CD14-positive monocyte (primary cell): ENCODE results near the gene CCBE1. TPM values are rescaled to one million over a fixed set of nuclear protein-coding genes. Genes with fewer than 3 reads are reported as not detected.
"Not testable (repeated sequence)": the region's sequence is repeated elsewhere in the genome, so short reads cannot be mapped to it uniquely, and the experiment has no call there.

Experiments used
- DNase-seq, 3 donors: peaks; one replicate each; pipeline ENCODE4 v3.0.0-alpha.2; 2011 to 2022
- H2AFZ ChIP-seq: 2 replicates; pipeline ENCODE4 v1.6.0; 2012; ENCODE audit warnings: mild to moderate bottlenecking, low read depth, low read length, inconsistent platforms; ENCODE audit not compliant: insufficient read depth, poor library complexity, severe bottlenecking
- H3K27ac ChIP-seq, 2 donors: 1 replicate in 1 of 2; 2 replicates in 1 of 2; pipeline ENCODE4 v1.5.1; 2012 to 2013; ENCODE audit warnings: low read length in 2 of 2, control low read depth in 1 of 2, inconsistent platforms in 1 of 2, low read depth in 1 of 2, mild to moderate bottlenecking in 1 of 2
- H3K27me3 ChIP-seq, 2 donors: one replicate each; pipeline versions ENCODE4 v1.6.0 to v1.6.1; 2011 to 2013; ENCODE audit warnings: low read length in 2 of 2; ENCODE audit not compliant: control insufficient read depth in 2 of 2, insufficient read depth in 2 of 2
- H3K36me3 ChIP-seq, 2 donors: replicated peaks in 1 of 2; 1 replicate in 1 of 2; 2 replicates in 1 of 2; pipeline versions ENCODE4 v1.5.1 to v1.6.1; 2012 to 2013; ENCODE audit warnings: low read length in 2 of 2, control low read depth in 1 of 2, inconsistent platforms in 1 of 2, mild to moderate bottlenecking in 1 of 2; ENCODE audit not compliant: insufficient read depth in 2 of 2, control insufficient read depth in 1 of 2
- H3K4me1 ChIP-seq, 2 donors: 1 replicate in 1 of 2; 2 replicates in 1 of 2; pipeline versions ENCODE4 v1.5.1 to v1.6.1; 2012 to 2013; ENCODE audit warnings: low read length in 2 of 2, control low read depth in 1 of 2, inconsistent platforms in 1 of 2, mild to moderate bottlenecking in 1 of 2, moderate library complexity in 1 of 2; ENCODE audit not compliant: insufficient read depth in 2 of 2, control insufficient read depth in 1 of 2
- H3K4me2 ChIP-seq: replicated peaks from 2 replicates; pipeline ENCODE3; 2012; ENCODE audit warnings: low read length, moderate library complexity, mild to moderate bottlenecking; ENCODE audit not compliant: poor library complexity, severe bottlenecking; ENCODE audit errors: extremely low read depth
- H3K4me3 ChIP-seq, 3 experiments: fragments of 200-600 bp in 1 of 3; sonication (generic) in 1 of 3; replicated peaks in 1 of 3; 1 replicate in 2 of 3; 2 replicates in 1 of 3; pipeline ENCODE4 v1.5.1; 2011 to 2013; ENCODE audit warnings: low read length in 3 of 3, mild to moderate bottlenecking in 3 of 3, control low read depth in 2 of 3, low read depth in 2 of 3, inconsistent platforms in 1 of 3, moderate library complexity in 1 of 3
- H3K79me2 ChIP-seq: 2 replicates; pipeline ENCODE4 v1.6.0; 2012; ENCODE audit warnings: mild to moderate bottlenecking, control low read depth, inconsistent platforms, low read length, moderate library complexity; ENCODE audit not compliant: insufficient read depth
- H3K9ac ChIP-seq: 2 replicates; pipeline ENCODE4 v1.6.0; 2017; ENCODE audit warnings: low read length, mild to moderate bottlenecking; ENCODE audit not compliant: insufficient read depth, poor library complexity, severe bottlenecking
- H3K9me3 ChIP-seq, 2 donors: replicated peaks in 1 of 2; 1 replicate in 1 of 2; 2 replicates in 1 of 2; pipeline versions ENCODE4 v1.5.1 to v1.6.1; 2012 to 2013; ENCODE audit warnings: low read length in 2 of 2, control low read depth in 1 of 2; ENCODE audit not compliant: control insufficient read depth in 1 of 2, insufficient read depth in 1 of 2
- H4K20me1 ChIP-seq: 2 replicates; pipeline ENCODE4 v1.6.0; 2012; ENCODE audit warnings: mild to moderate bottlenecking, low read length, control low read depth, moderate library complexity; ENCODE audit not compliant: insufficient read depth
- H3K27ac Mint-ChIP-seq, 7 donors: one replicate each; pipeline ENCODE4 v1.8.0; 2020; ENCODE audit warnings: mild to moderate bottlenecking in 7 of 7, mixed read lengths in 7 of 7, moderate library complexity in 6 of 7, inconsistent platforms in 2 of 7
- H3K27me3 Mint-ChIP-seq, 3 donors: one replicate each; pipeline ENCODE4 v1.8.0; 2021 to 2022; ENCODE audit warnings: low read depth in 3 of 3, mild to moderate bottlenecking in 3 of 3, mixed read lengths in 3 of 3, moderate library complexity in 3 of 3, inconsistent platforms in 1 of 3
- H3K36me3 Mint-ChIP-seq, 2 donors: one replicate each; pipeline ENCODE4 v1.8.0; 2020; ENCODE audit warnings: mixed read lengths in 2 of 2, inconsistent platforms in 1 of 2, mild to moderate bottlenecking in 1 of 2
- H3K4me1 Mint-ChIP-seq: one replicate; pipeline ENCODE4 v1.8.0; 2020; ENCODE audit warnings: mild to moderate bottlenecking, mixed read lengths
- H3K4me3 Mint-ChIP-seq, 2 donors: one replicate each; pipeline ENCODE4 v1.8.0; 2020; ENCODE audit warnings: mild to moderate bottlenecking in 2 of 2, mixed read lengths in 2 of 2, moderate library complexity in 1 of 2
- H3K9me3 Mint-ChIP-seq, 7 donors: one replicate each; pipeline ENCODE4 v1.8.0; 2020 to 2022; ENCODE audit warnings: mixed read lengths in 7 of 7, mild to moderate bottlenecking in 6 of 7, moderate library complexity in 6 of 7, inconsistent platforms in 2 of 7
- CTCF ChIP-seq: fragments of 200-600 bp; IDR thresholded peaks from one replicate; pipeline ENCODE4 v1.8.0; 2022; ENCODE audit warnings: antibody characterized with exemption, mild to moderate bottlenecking
- WGBS: methylation state at CpG from one replicate; pipeline ENCODE4 v1.1.5; 2013; ENCODE audit warnings: missing lambda C conversion rate; ENCODE audit not compliant: insufficient coverage; 5-methylcytosine and 5-hydroxymethylcytosine counted together
- intact Hi-C, 2 donors: fragments of 100-400 bp; cut with micrococcal nuclease; formaldehyde crosslinking; loops; one replicate each; pipeline versions ENCODE4 v1.15.0 to v1.15.1; 2023
- polyA plus RNA-seq, 3 donors: library from polyadenylated mRNA; depleted of rRNA in 1 of 3; unstranded in 2 of 3; stranded (reverse) in 1 of 3; fragments of 300-500 nt in 2 of 3; fragments of >200 nt in 1 of 3; fragmentation: Illumina TruSeq in 2 of 3; gene quantifications; 1 replicate in 2 of 3; 2 replicates in 1 of 3; pipeline ENCODE4 v1.2.3, GENCODE V29; 2012 to 2021

CCBE1 gene
- polyA plus RNA-seq, 3 donors, result not detected

GRCh38 chr18:59715966-59716369 is 18.7 kb upstream of the CCBE1 start:
- Mint-ChIP-seq H3K36me3 (no peaks in the 10 kb centered on the region), H3K9me3 (peaks cover 0 to 4% (median 2%) of the 10 kb centered on the region in 7 donors), H3K4me1 (no peaks in the 10 kb centered on the region), H3K4me3 (no peak overlapping the region), H3K27ac (no peak overlapping the region), H3K27me3 (peaks cover 0 to 5% (median 1%) of the 10 kb centered on the region in 3 donors)
- H3K27me3 ChIP-seq, result no peaks in the 10 kb centered on the region
- no peaks in the 10 kb centered on the region for H3K79me2 ChIP-seq
- 43% methylated on average over 2 of the region's 2 CpGs for WGBS
- H3K9ac ChIP-seq, result no peak overlapping the region
- intact Hi-C loops, result no loop called here
- H3K4me2 ChIP-seq, result no peak overlapping the region
- TF ChIP-seq CTCF, result no peak
- no peaks in the 10 kb centered on the region for H4K20me1 ChIP-seq
- H3K4me1 ChIP-seq, result no peaks in the 10 kb centered on the region
- H2AFZ ChIP-seq, result no peak overlapping the region
- DNase-seq, result no peak
- no peak overlapping the region for H3K4me3 ChIP-seq
- no peak overlapping the region for H3K27ac ChIP-seq
- H3K36me3 ChIP-seq, result no peaks in the 10 kb centered on the region
- no peaks in the 10 kb centered on the region for H3K9me3 ChIP-seq

- intact Hi-C loops, result no loop called here
- Histone ChIP-seq H3K27ac (no peak overlapping the region), H2AFZ (no peak overlapping the region), H3K27me3 (no peaks in the 10 kb centered on the region), H3K79me2 (no peaks in the 10 kb centered on the region), H3K9ac (no peak overlapping the region), H4K20me1 (no peaks in the 10 kb centered on the region), H3K4me1 (no peaks in the 10 kb centered on the region), H3K36me3 (no peaks in the 10 kb centered on the region), H3K4me3 (no peak overlapping the region), H3K4me2 (no peak overlapping the region), H3K9me3 (no peaks in the 10 kb centered on the region)
- TF ChIP-seq CTCF, result no peak
- Mint-ChIP-seq H3K4me3 (no peak overlapping the region), H3K9me3 (peaks cover 0 to 4% (median 2%) of the 10 kb centered on the region in 7 donors), H3K4me1 (no peaks in the 10 kb centered on the region), H3K27me3 (peaks cover 0 to 5% (median 1%) of the 10 kb centered on the region in 3 donors), H3K36me3 (no peaks in the 10 kb centered on the region), H3K27ac (no peak overlapping the region)
- no peak for DNase-seq
- WGBS, result 89% methylated on average over 4 of the region's 7 CpGs
Measured at GRCh38 chr18:59715445-59715844, 18.2 kb upstream of the CCBE1 start.

- H3K27me3 ChIP-seq, H2AFZ ChIP-seq, H3K4me2 ChIP-seq, H3K36me3 Mint-ChIP-seq, H3K79me2 ChIP-seq, H3K27ac Mint-ChIP-seq, H3K4me1 Mint-ChIP-seq, H3K9me3 ChIP-seq, H3K9me3 Mint-ChIP-seq, H3K27me3 Mint-ChIP-seq, intact Hi-C loops, H3K4me1 ChIP-seq, H3K27ac ChIP-seq, H4K20me1 ChIP-seq, DNase-seq, H3K4me3 Mint-ChIP-seq, H3K9ac ChIP-seq, H3K36me3 ChIP-seq, H3K4me3 ChIP-seq: not testable (repeated sequence)
- whole genome bisulfite sequencing, result 95% methylated on average over 4 of the region's 28 CpGs
Measured at GRCh38 chr18:59714096-59714495, 16.9 kb upstream of the CCBE1 start.
